ENCODE measurements around the gene DEAF1.

GRCh38 chr11:721247-721740 lies 26.3 kb upstream of the DEAF1 start:
- no peak for TF ChIP-seq CTCF (IDR thresholded peaks at IDR 0.05 in 2 of 3, conservative IDR thresholded peaks at IDR 0.05 in 1 of 3; ENCODE audit: borderline replicate concordance in 1 of 3, insufficient read depth in 1 of 3, low read depth in 2 of 3, low read length in 2 of 3)
- no peak for TF ChIP-seq RAD21 (IDR thresholded peaks at IDR 0.05; ENCODE audit: low read depth)
- no peak for TF ChIP-seq FOSL1 (IDR thresholded peaks at IDR 0.05; ENCODE audit: low read depth)
- no peak for TF ChIP-seq CEBPB (IDR thresholded peaks at IDR 0.05; ENCODE audit: low read depth)
- no peak for TF ChIP-seq POLR2AphosphoS5 (IDR thresholded peaks at IDR 0.05; ENCODE audit: low read depth, low read length)
- no peak for TF ChIP-seq EZH2phosphoT487 (IDR thresholded peaks at IDR 0.05; ENCODE audit: borderline replicate concordance)
- TF ChIP-seq TCF7L2 (IDR thresholded peaks at IDR 0.05; ENCODE audit: borderline replicate concordance, extremely low read depth, insufficient read depth, insufficient read length): no peak
- no peak for TF ChIP-seq EZH2 (IDR thresholded peaks at IDR 0.05)
- no peak for TF ChIP-seq YY1 (IDR thresholded peaks at IDR 0.05; ENCODE audit: extremely low read depth, insufficient replicate concordance, low read depth, low read length)
- no peak for TF ChIP-seq REST (IDR thresholded peaks at IDR 0.05; ENCODE audit: low read depth)

All from HCT116 (cell line).